Measurements from ENCODE around the gene UBE3C. TPM values are rescaled to one million over a fixed set of nuclear protein-coding genes. Genes with fewer than 3 reads are reported as not detected.

The UBE3C gene
- total and polyA plus RNA-seq, 2 donors (not counting 3 experiments of a cell fraction or from before 2014, with no cell fraction given): 45.1 to 77.3 TPM

DNA sequence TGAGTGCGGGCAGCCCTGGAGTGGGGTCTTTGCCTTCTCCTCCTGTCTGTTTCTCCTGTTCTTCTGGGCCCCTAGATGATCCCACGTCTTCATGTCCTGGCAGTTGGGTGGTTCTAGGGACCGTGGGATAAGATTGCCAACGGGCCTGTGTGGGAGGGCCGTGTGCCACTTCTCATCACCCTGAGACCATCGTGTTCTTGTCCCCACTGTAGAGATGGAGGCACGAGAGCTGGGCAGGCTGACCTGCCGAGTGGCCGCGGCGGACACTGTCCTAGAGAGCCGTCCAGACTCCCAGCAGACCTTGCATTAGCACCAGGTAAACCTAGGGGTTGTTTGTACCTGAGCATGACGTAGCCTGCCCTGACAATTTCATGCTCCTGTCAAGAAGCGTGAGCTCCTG is 18.5 kb upstream of the UBE3C start:
- no TSS peak for BruUV-seq (replicated peaks)
- H3K79me2 ChIP-seq (ENCODE audit: control insufficient read depth, insufficient read depth, low read length): no peaks in the 10 kb centered on the region

DNA sequence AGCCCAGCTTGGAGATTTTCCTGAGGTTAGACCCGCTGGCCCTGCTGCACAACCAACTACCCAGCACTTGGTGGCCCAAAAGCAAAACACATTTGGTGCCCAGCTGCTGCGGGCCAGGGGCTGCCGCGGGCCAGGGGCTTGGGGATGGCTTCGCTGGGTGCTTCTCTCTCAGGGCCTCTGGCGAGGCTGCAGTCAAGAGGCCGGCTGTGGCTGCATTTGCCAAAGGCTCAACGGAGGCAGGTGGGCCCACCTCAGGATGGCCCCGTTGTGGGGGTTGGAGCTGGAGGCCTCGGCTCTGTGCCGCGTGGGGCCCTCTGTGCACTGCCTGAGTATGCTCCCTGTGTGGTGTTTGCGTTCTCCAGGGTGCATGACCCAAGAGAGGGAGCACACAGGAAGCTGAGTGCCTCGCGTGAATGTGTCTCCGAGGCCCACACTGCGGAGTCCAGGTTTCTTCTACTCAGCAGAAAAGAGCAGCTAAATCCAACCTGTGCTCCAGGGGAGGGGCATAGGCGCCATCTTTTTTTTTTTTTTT is 17.5 kb upstream of the UBE3C start:
- H2AFZ ChIP-seq (ENCODE audit: low read depth, low read length): no peak overlapping the region
- no peak for FAIRE-seq
- H3K27ac ChIP-seq (ENCODE audit: insufficient read depth, low read depth, low read length): no peak overlapping the region
- DNase-seq (ENCODE audit: low read depth, low spot score): no peak
- H3K4me2 ChIP-seq (ENCODE audit: insufficient read depth, low read length): no peak overlapping the region
- no peaks in the 10 kb centered on the region for H3K79me2 ChIP-seq (ENCODE audit: control insufficient read depth, insufficient read depth, low read length)
- no peaks in the 10 kb centered on the region for H3K36me3 ChIP-seq (ENCODE audit: control insufficient read depth in 2 of 2, extremely low read depth in 1 of 2, insufficient read depth in 2 of 2, low read length in 2 of 2)
- H3K9ac ChIP-seq (replicated peaks; ENCODE audit: extremely low read depth, insufficient read depth, low read length): no peak overlapping the region
- no peaks in the 10 kb centered on the region for H4K20me1 ChIP-seq (replicated peaks; ENCODE audit: control insufficient read depth, extremely low read depth, insufficient read depth, low read length)
- no peaks in the 10 kb centered on the region for H3K9me3 ChIP-seq (replicated peaks; ENCODE audit: control insufficient read depth, insufficient read depth, low read length)
- dilution Hi-C loops (cut with MboI; ENCODE audit: extremely low pct_ligation_motif_present, low sequenced_read_pairs): no loop called here
- BruUV-seq (replicated peaks): no TSS peak
- no peaks in the 10 kb centered on the region for H3K27me3 ChIP-seq (ENCODE audit: control insufficient read depth in 2 of 2, insufficient read depth in 2 of 2, low read length in 2 of 2)
- intact Hi-C loops (cut with micrococcal nuclease): no loop called here
- TF ChIP-seq JUN (IDR thresholded peaks at IDR 0.05; ENCODE audit: borderline replicate concordance, insufficient read depth, insufficient read length, low read depth) (no peak), GATA2 (IDR thresholded peaks at IDR 0.05; ENCODE audit: insufficient read depth, insufficient read length, low read depth, low read length) (no peak), EZH2 (IDR thresholded peaks at IDR 0.05; ENCODE audit: borderline replicate concordance, low read depth, low read length, severe bottlenecking) (no peak), FOS (IDR thresholded peaks at IDR 0.05; ENCODE audit: borderline replicate concordance, insufficient read depth, low read length) (no peak), POLR2A (IDR thresholded peaks at IDR 0.05; ENCODE audit: low read depth, low read length) (no peak), MYC (IDR thresholded peaks at IDR 0.05; ENCODE audit: low read depth, low read length) (no peak), POLR2AphosphoS5 (IDR thresholded peaks at IDR 0.05; ENCODE audit: insufficient read depth, low read depth, low read length) (no peak)
- TF ChIP-seq, protein P1, sequence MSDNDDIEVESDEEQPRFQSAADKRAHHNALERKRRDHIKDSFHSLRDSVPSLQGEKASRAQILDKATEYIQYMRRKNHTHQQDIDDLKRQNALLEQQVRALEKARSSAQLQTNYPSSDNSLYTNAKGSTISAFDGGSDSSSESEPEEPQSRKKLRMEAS (IDR thresholded peaks at IDR 0.05; ENCODE audit: insufficient read depth, insufficient read length): no peak
- TF ChIP-seq, protein P2, sequence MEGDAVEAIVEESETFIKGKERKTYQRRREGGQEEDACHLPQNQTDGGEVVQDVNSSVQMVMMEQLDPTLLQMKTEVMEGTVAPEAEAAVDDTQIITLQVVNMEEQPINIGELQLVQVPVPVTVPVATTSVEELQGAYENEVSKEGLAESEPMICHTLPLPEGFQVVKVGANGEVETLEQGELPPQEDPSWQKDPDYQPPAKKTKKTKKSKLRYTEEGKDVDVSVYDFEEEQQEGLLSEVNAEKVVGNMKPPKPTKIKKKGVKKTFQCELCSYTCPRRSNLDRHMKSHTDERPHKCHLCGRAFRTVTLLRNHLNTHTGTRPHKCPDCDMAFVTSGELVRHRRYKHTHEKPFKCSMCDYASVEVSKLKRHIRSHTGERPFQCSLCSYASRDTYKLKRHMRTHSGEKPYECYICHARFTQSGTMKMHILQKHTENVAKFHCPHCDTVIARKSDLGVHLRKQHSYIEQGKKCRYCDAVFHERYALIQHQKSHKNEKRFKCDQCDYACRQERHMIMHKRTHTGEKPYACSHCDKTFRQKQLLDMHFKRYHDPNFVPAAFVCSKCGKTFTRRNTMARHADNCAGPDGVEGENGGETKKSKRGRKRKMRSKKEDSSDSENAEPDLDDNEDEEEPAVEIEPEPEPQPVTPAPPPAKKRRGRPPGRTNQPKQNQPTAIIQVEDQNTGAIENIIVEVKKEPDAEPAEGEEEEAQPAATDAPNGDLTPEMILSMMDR (IDR thresholded peaks at IDR 0.05; ENCODE audit: extremely low read depth in 1 of 2, insufficient read depth in 1 of 2, low read depth in 1 of 2, low read length in 2 of 2): no peak
- CTCF ChIA-PET: interaction anchor here (0.7 kb wide), 1 partner anchor 35 kb away, joined by 3 read pairs; no protein-coding TSS in a partner anchor
- POLR2A ChIA-PET: no interaction called here
- H3K9me1 ChIP-seq (replicated peaks; ENCODE audit: control insufficient read depth, extremely low read depth, insufficient read depth, low read length): no peaks in the 10 kb centered on the region
- H3K4me1 ChIP-seq (ENCODE audit: control insufficient read depth, extremely low read depth, insufficient read depth, low read length): no peaks in the 10 kb centered on the region
- H3K4me3 ChIP-seq (replicated peaks in 1 of 3; ENCODE audit: insufficient read depth in 1 of 3, low read depth in 1 of 3, low read length in 3 of 3): no peak overlapping the region

More for the DNA sequence above, 18.5 kb upstream of the UBE3C start:
- Histone ChIP-seq H3K4me2 (ENCODE audit: insufficient read depth, low read length) (no peak overlapping the region), H3K27ac (ENCODE audit: insufficient read depth, low read depth, low read length) (no peak overlapping the region), H4K20me1 (replicated peaks; ENCODE audit: control insufficient read depth, extremely low read depth, insufficient read depth, low read length) (no peaks in the 10 kb centered on the region), H3K4me3 (replicated peaks in 1 of 3; ENCODE audit: insufficient read depth in 1 of 3, low read depth in 1 of 3, low read length in 3 of 3) (no peak overlapping the region), H3K36me3 (ENCODE audit: control insufficient read depth in 2 of 2, extremely low read depth in 1 of 2, insufficient read depth in 2 of 2, low read length in 2 of 2) (no peaks in the 10 kb centered on the region), H3K4me1 (ENCODE audit: control insufficient read depth, extremely low read depth, insufficient read depth, low read length) (no peaks in the 10 kb centered on the region), H3K9me3 (replicated peaks; ENCODE audit: control insufficient read depth, insufficient read depth, low read length) (no peaks in the 10 kb centered on the region), H3K9me1 (replicated peaks; ENCODE audit: control insufficient read depth, extremely low read depth, insufficient read depth, low read length) (no peaks in the 10 kb centered on the region), H3K9ac (replicated peaks; ENCODE audit: extremely low read depth, insufficient read depth, low read length) (no peak overlapping the region), H2AFZ (ENCODE audit: low read depth, low read length) (no peak overlapping the region), H3K27me3 (ENCODE audit: control insufficient read depth in 2 of 2, insufficient read depth in 2 of 2, low read length in 2 of 2) (no peaks in the 10 kb centered on the region)
- dilution Hi-C loops (cut with MboI; ENCODE audit: extremely low pct_ligation_motif_present, low sequenced_read_pairs) (no loop called here), intact Hi-C loops (cut with micrococcal nuclease) (no loop called here)
- DNase-seq (ENCODE audit: low read depth, low spot score) (no peak), FAIRE-seq (no peak)
- TF ChIP-seq FOS (IDR thresholded peaks at IDR 0.05; ENCODE audit: borderline replicate concordance, insufficient read depth, low read length): no peak
- TF ChIP-seq EZH2 (IDR thresholded peaks at IDR 0.05; ENCODE audit: borderline replicate concordance, low read depth, low read length, severe bottlenecking): no peak
- CTCF ChIA-PET: no interaction called here
- POLR2A ChIA-PET: no interaction called here

Measured in endothelial cell of umbilical vein (primary cell).